HEK293 (cell line): Measurements from ENCODE around the gene BCAN.

Source experiments
- CTCF ChIA-PET: fragments of 350-600 bp; formaldehyde crosslinking; extraction: SDS; loops from one replicate; lab custom pipeline; 2021; ENCODE audit warnings: antibody characterized with exemption; lab: Yijun Ruan, JAX
- POLR2A ChIA-PET: fragments of 300-600 bp; formaldehyde crosslinking; extraction: SDS; loops from one replicate; lab custom pipeline; 2020; ENCODE audit warnings: antibody characterized with exemption, inconsistent platforms; lab: Yijun Ruan, JAX
- H3K27ac ChIP-seq: fragments of 200-500 bp; sonication (Bioruptor generic); 2 replicates; pipeline ENCODE4 v1.5.1; 2014; ENCODE audit warnings: low read depth, low read length, control low read depth, inconsistent platforms; ENCODE audit errors: extremely low read depth
- H3K36me3 ChIP-seq, 2 experiments: fragments of 200-500 bp in 1 of 2; sonication (Bioruptor generic) in 1 of 2; 1 replicate in 1 of 2; 2 replicates in 1 of 2; pipeline ENCODE4 v1.5.1; 2014 to 2017; ENCODE audit warnings: inconsistent platforms in 2 of 2, low read length in 2 of 2; ENCODE audit not compliant: control insufficient read depth in 2 of 2, insufficient read depth in 1 of 2
- H3K4me1 ChIP-seq: fragments of 200-500 bp; sonication (Bioruptor generic); 2 replicates; pipeline ENCODE4 v1.5.1; 2014; ENCODE audit warnings: mild to moderate bottlenecking, low read length, inconsistent platforms; ENCODE audit not compliant: control insufficient read depth, insufficient read depth
- H3K4me3 ChIP-seq: 2 replicates; pipeline ENCODE4 v1.5.1; 2011; ENCODE audit warnings: low read depth, mild to moderate bottlenecking, control low read depth, low read length, moderate library complexity
- H3K9me3 ChIP-seq: fragments of 200-500 bp; sonication (Bioruptor generic); 2 replicates; pipeline ENCODE4 v1.5.1; 2014; ENCODE audit warnings: low read depth, low read length, inconsistent platforms; ENCODE audit not compliant: control insufficient read depth, insufficient read depth
- EGR2 ChIP-seq: fragments of 450-650 bp; formaldehyde crosslinking; IDR thresholded peaks from 2 replicates; pipeline ENCODE4 v1.5.1; 2016; ENCODE audit warnings: low read depth, missing biosample characterization, missing genetic modification characterization
- GLIS1 ChIP-seq: fragments of 450-650 bp; formaldehyde crosslinking; IDR thresholded peaks from 2 replicates; pipeline ENCODE4 v1.5.1; 2016; ENCODE audit warnings: missing biosample characterization, missing genetic modification characterization
- GLIS2 ChIP-seq: fragments of 450-650 bp; formaldehyde crosslinking; IDR thresholded peaks from 2 replicates; pipeline ENCODE4 v1.5.1; 2016; ENCODE audit warnings: missing biosample characterization, missing genetic modification characterization
- IKZF3 ChIP-seq: fragments of 450-650 bp; IDR thresholded peaks from 2 replicates; pipeline ENCODE4 v1.5.0; 2018; ENCODE audit warnings: missing biosample characterization, mild to moderate bottlenecking, missing genetic modification characterization, moderate library complexity
- PATZ1 ChIP-seq: fragments of 450-650 bp; formaldehyde crosslinking; IDR thresholded peaks from 2 replicates; pipeline ENCODE4 v1.5.1; 2016; ENCODE audit warnings: missing biosample characterization, missing genetic modification characterization
- PBX3 ChIP-seq: sonication (generic); formaldehyde crosslinking; IDR thresholded peaks from 2 replicates; pipeline ENCODE4 v1.8.1; 2022; ENCODE audit warnings: mild to moderate bottlenecking, moderate library complexity, missing genetic modification reagents
- PRDM4 ChIP-seq: fragments of 450-650 bp; formaldehyde crosslinking; IDR thresholded peaks from 2 replicates; pipeline ENCODE4 v1.5.1; 2017; ENCODE audit warnings: missing biosample characterization, missing genetic modification characterization
- WT1 ChIP-seq: fragments of 450-650 bp; formaldehyde crosslinking; IDR thresholded peaks from 2 replicates; pipeline ENCODE4 v1.5.1; 2016; ENCODE audit warnings: missing biosample characterization, missing genetic modification characterization
- ZNF133 ChIP-seq: fragments of 450-650 bp; formaldehyde crosslinking; IDR thresholded peaks from 2 replicates; pipeline ENCODE4 v1.5.1; 2016; ENCODE audit warnings: missing biosample characterization, missing genetic modification characterization
- ZNF211 ChIP-seq: fragments of 450-650 bp; formaldehyde crosslinking; IDR thresholded peaks from 2 replicates; pipeline ENCODE4 v1.5.1; 2016; ENCODE audit warnings: low read depth, missing biosample characterization, missing genetic modification characterization
- ZNF335 ChIP-seq: fragments of 450-650 bp; formaldehyde crosslinking; conservative IDR thresholded peaks from 2 replicates; pipeline ENCODE4 v1.5.1; 2016; ENCODE audit warnings: missing biosample characterization, missing genetic modification characterization
- ZNF366 ChIP-seq: fragments of 450-650 bp; formaldehyde crosslinking; conservative IDR thresholded peaks from 2 replicates; pipeline ENCODE4 v1.5.1; 2016; ENCODE audit warnings: missing biosample characterization, missing genetic modification characterization
- ZNF561 ChIP-seq: fragments of 450-650 bp; IDR thresholded peaks from 2 replicates; pipeline ENCODE4 v1.5.1; 2018; ENCODE audit warnings: missing biosample characterization, missing genetic modification characterization, borderline replicate concordance
- TF ChIP-seq, protein P1 (sequence below): fragments of 450-650 bp; formaldehyde crosslinking; IDR thresholded peaks from 2 replicates; pipeline ENCODE4 v1.5.1; 2016; ENCODE audit warnings: missing biosample characterization, missing genetic modification characterization
- TF ChIP-seq, protein P2 (sequence below): fragments of 450-650 bp; formaldehyde crosslinking; IDR thresholded peaks from 2 replicates; pipeline ENCODE4 v1.5.1; 2016; ENCODE audit warnings: missing biosample characterization, missing genetic modification characterization

BCAN gene

GRCh38 chr1:156691665-156692440, 49.9 kb downstream of the BCAN start (continued):
- TF ChIP-seq, protein P1, sequence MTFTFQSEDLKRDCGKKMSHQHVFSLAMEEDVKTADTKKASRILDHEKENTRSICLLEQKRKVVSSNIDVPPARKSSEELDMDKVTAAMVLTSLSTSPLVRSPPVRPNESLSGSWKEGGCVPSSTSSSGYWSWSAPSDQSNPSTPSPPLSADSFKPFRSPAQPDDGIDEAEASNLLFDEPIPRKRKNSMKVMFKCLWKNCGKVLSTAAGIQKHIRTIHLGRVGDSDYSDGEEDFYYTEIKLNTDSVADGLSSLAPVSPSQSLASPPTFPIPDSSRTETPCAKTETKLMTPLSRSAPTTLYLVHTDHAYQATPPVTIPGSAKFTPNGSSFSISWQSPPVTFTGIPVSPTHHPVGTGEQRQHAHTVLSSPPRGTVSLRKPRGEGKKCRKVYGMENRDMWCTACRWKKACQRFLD = no peak
- TF ChIP-seq EGR2 (tag by site-specific recombination) = peak; percentile 96
- TF ChIP-seq, all 188 proteins: peak for 10

- H3K27ac ChIP-seq = no peak overlapping the region
- no peaks in the 10 kb centered on the region for H3K9me3 ChIP-seq
- peaks cover 16% of the 10 kb centered on the region for H3K4me1 ChIP-seq
- TF ChIP-seq IKZF3 (tag by site-specific recombination) (0 out of 2 replicates have a peak, but pooled peaks have one; percentile 10), ZNF133 (no peak)
- TF ChIP-seq, protein P2, sequence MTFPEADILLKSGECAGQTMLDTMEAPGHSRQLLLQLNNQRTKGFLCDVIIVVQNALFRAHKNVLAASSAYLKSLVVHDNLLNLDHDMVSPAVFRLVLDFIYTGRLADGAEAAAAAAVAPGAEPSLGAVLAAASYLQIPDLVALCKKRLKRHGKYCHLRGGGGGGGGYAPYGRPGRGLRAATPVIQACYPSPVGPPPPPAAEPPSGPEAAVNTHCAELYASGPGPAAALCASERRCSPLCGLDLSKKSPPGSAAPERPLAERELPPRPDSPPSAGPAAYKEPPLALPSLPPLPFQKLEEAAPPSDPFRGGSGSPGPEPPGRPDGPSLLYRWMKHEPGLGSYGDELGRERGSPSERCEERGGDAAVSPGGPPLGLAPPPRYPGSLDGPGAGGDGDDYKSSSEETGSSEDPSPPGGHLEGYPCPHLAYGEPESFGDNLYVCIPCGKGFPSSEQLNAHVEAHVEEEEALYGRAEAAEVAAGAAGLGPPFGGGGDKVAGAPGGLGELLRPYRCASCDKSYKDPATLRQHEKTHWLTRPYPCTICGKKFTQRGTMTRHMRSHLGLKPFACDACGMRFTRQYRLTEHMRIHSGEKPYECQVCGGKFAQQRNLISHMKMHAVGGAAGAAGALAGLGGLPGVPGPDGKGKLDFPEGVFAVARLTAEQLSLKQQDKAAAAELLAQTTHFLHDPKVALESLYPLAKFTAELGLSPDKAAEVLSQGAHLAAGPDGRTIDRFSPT (tag by site-specific recombination) = peak; percentile 61
- ChIA-PET CTCF (interaction anchor here (0.7 to 21.1 kb wide), 10 partner anchors 14 to 197 kb away, joined by 4 to 579 read pairs (median 149); partner anchors contain the start of genes CRABP2, INSRR, ISG20L2 and METTL25B), POLR2A (interaction anchor here (0.8 to 3.9 kb wide), 4 partner anchors 8 to 36 kb away, joined by 3 to 29 read pairs (median 4); partner anchors contain the start of genes ISG20L2 and METTL25B)
- no peak overlapping the region for H3K4me3 ChIP-seq
- no peaks in the 10 kb centered on the region for H3K36me3 ChIP-seq
Measured at GRCh38 chr1:156692441-156692924, 50.6 kb downstream of the BCAN start.

- Histone ChIP-seq H3K4me1 (peaks cover 16% of the 10 kb centered on the region), H3K36me3 (peaks cover 0 to 3% of the 10 kb centered on the region in 2 experiments; a peak in 1 of 3 replicates), H3K9me3 (no peaks in the 10 kb centered on the region)
- TF ChIP-seq ZNF211 (tag by site-specific recombination) (no peak), GLIS2 (tag by site-specific recombination) (peak; percentile 59), PBX3 (CRISPR knock-in tag) (no peak), ZNF335 (tag by site-specific recombination) (peak; percentile 56), EGR2 (tag by site-specific recombination) (peak; percentile 78), WT1 (tag by site-specific recombination) (peak; percentile 94), ZNF366 (peak; percentile 94), GLIS1 (tag by site-specific recombination) (peak; percentile 31; the same call in 1 of the 2 replicates), PATZ1 (tag by site-specific recombination) (peak; percentile 69), PRDM4 (tag by site-specific recombination) (peak; percentile 99), ZNF561 (tag by site-specific recombination) (peak; percentile 61; the same call in 1 of the 2 replicates)
- TF ChIP-seq, protein P2 (tag by site-specific recombination) = 0 out of 2 replicates have a peak, but pooled peaks have one; percentile 2
Measured at GRCh38 chr1:156692925-156693847, 51.3 kb downstream of the BCAN start.

More at GRCh38 chr1:156692925-156693847, 51.3 kb downstream of the BCAN start:
- CTCF ChIA-PET = interaction anchor here (0.7 to 20.7 kb wide), 7 partner anchors 14 to 196 kb away, joined by 4 to 579 read pairs (median 162); partner anchors contain the start of genes CRABP2, ISG20L2, METTL25B and NES
- Histone ChIP-seq H3K27ac (no peak overlapping the region), H3K4me3 (no peak overlapping the region)
- POLR2A ChIA-PET = interaction anchor here (0.6 to 1.6 kb wide), 4 partner anchors 10 to 35 kb away, joined by 3 to 7 read pairs (median 6); partner anchors contain the start of genes ISG20L2 and METTL25B
